ENCODE measurements around the gene WDR3. TPM values are rescaled to one million over a fixed set of nuclear protein-coding genes. Genes with fewer than 3 reads are reported as not detected.

Gene WDR3
- polyA plus RNA-seq, 4 donors = 26.6 to 33.3 (median 32.3) TPM

Other genes with a start within 250 kb of the WDR3 start
- 10 to 100 TPM; 17.9 to 21.6 (median 20.0) TPM for gene GDAP2, start 118 bp upstream of the WDR3 start, polyA plus RNA-seq (ENCODE audit: insufficient read length in 4 of 4)

Data from right renal pelvis (tissue), 4 donors.